HEK293T (cell line): Measurements from ENCODE around the gene UVRAG.

ENCODE experiments used
- CTCF ChIA-PET: fragments of 350-600 bp; formaldehyde crosslinking; extraction: SDS; loops from one replicate; lab custom pipeline; 2021; ENCODE audit warnings: antibody characterized with exemption, inconsistent platforms; lab: Yijun Ruan, JAX
- POLR2A ChIA-PET: fragments of 350-600 bp; formaldehyde crosslinking; extraction: SDS; loops from one replicate; lab custom pipeline; 2020; ENCODE audit warnings: antibody characterized with exemption, inconsistent platforms; lab: Yijun Ruan, JAX
- DNase-seq: peaks from one replicate; pipeline ENCODE4 v3.0.0; 2012; ENCODE audit warnings: mixed read lengths; ENCODE audit errors: extremely low spot score
- ARNT ChIP-seq: fragments of 450-650 bp; IDR thresholded peaks from 2 replicates; pipeline ENCODE4 v1.6.1; 2017; ENCODE audit warnings: mild to moderate bottlenecking
- BHLHE40 ChIP-seq: fragments of 450-650 bp; IDR thresholded peaks from 2 replicates; pipeline ENCODE4 v1.6.1; 2016; ENCODE audit warnings: mild to moderate bottlenecking, moderate library complexity, borderline replicate concordance
- CTBP1 ChIP-seq: fragments of 450-650 bp; IDR thresholded peaks from 2 replicates; pipeline ENCODE4 v1.6.1; 2016; ENCODE audit warnings: borderline replicate concordance
- ELF4 ChIP-seq: fragments of 450-650 bp; IDR thresholded peaks from 2 replicates; pipeline ENCODE4 v1.6.1; 2017; ENCODE audit warnings: antibody characterized with exemption
- FOXA1 ChIP-seq: fragments of 450-650 bp; IDR thresholded peaks from 2 replicates; pipeline ENCODE4 v1.6.1; 2016; ENCODE audit warnings: mild to moderate bottlenecking
- FOXK2 ChIP-seq: fragments of 450-650 bp; IDR thresholded peaks from 2 replicates; pipeline ENCODE4 v1.6.1; 2016; ENCODE audit warnings: mild to moderate bottlenecking
- FOXM1 ChIP-seq: fragments of 450-650 bp; IDR thresholded peaks from 2 replicates; pipeline ENCODE4 v1.6.1; 2017; ENCODE audit warnings: mild to moderate bottlenecking, borderline replicate concordance
- HDGF ChIP-seq: fragments of 450-650 bp; IDR thresholded peaks from 2 replicates; pipeline ENCODE4 v1.6.1; 2017; ENCODE audit warnings: antibody characterized with exemption, borderline replicate concordance
- L3MBTL2 ChIP-seq: fragments of 450-650 bp; conservative IDR thresholded peaks from 2 replicates; pipeline ENCODE4 v1.6.1; 2016; ENCODE audit warnings: mild to moderate bottlenecking
- LEF1 ChIP-seq: fragments of 450-650 bp; IDR thresholded peaks from 2 replicates; pipeline ENCODE4 v1.6.1; 2017; ENCODE audit warnings: mild to moderate bottlenecking, borderline replicate concordance
- NFRKB ChIP-seq: fragments of 450-650 bp; IDR thresholded peaks from 2 replicates; pipeline ENCODE4 v1.6.1; 2016; ENCODE audit warnings: mild to moderate bottlenecking, moderate library complexity
- SP1 ChIP-seq: fragments of 450-650 bp; IDR thresholded peaks from 2 replicates; pipeline ENCODE4 v1.6.1; 2017
- SUZ12 ChIP-seq: fragments of 450-650 bp; IDR thresholded peaks from 2 replicates; pipeline ENCODE4 v1.6.1; 2016; ENCODE audit warnings: mild to moderate bottlenecking
- TARDBP ChIP-seq: fragments of 450-650 bp; IDR thresholded peaks from 2 replicates; pipeline ENCODE4 v1.6.1; 2016
- ZNF384 ChIP-seq: fragments of 450-650 bp; IDR thresholded peaks from 2 replicates; pipeline ENCODE4 v1.6.1; 2016
- TF ChIP-seq, protein P1 (sequence below): fragments of 450-650 bp; IDR thresholded peaks from 2 replicates; pipeline ENCODE4 v1.6.1; 2016

UVRAG gene

DNA sequence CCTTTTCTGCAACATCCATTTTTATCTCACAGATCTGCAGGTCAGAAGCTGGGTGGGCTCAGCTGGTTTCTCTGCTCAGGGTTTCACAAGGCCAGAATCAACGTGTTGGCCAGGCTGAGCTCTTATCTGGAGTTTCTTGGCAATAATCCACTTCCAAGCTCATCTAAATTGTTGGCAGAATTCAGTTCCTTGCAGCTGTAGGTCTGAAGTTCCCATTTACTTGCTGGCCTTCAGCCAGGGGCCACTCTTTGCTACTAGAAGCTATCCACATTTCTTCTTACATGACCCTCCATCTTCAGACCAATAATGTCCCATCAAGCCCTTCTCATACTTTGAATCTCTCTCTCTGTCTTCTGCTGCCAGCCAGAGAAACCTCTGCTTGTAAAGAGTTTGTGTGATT, 287.8 kb downstream of the UVRAG start:
- CTCF ChIA-PET = interaction anchor here (0.6 to 0.7 kb wide), 2 partner anchors 10 to 49 kb away, joined by 3 read pairs; no protein-coding TSS in a partner anchor
- no peak for TF ChIP-seq TARDBP
- no peak for TF ChIP-seq FOXM1
- TF ChIP-seq CTBP1 = no peak
- no peak for TF ChIP-seq LEF1
- no peak for TF ChIP-seq FOXA1
- no peak for TF ChIP-seq ARNT
- TF ChIP-seq ZNF384 = no peak
- no peak for TF ChIP-seq L3MBTL2
- TF ChIP-seq, protein P1, sequence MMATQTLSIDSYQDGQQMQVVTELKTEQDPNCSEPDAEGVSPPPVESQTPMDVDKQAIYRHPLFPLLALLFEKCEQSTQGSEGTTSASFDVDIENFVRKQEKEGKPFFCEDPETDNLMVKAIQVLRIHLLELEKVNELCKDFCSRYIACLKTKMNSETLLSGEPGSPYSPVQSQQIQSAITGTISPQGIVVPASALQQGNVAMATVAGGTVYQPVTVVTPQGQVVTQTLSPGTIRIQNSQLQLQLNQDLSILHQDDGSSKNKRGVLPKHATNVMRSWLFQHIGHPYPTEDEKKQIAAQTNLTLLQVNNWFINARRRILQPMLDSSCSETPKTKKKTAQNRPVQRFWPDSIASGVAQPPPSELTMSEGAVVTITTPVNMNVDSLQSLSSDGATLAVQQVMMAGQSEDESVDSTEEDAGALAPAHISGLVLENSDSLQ = no peak
- TF ChIP-seq HDGF = no peak
- TF ChIP-seq BHLHE40 = no peak
- no peak for TF ChIP-seq SUZ12
- TF ChIP-seq SP1 = no peak
- no peak for TF ChIP-seq FOXK2
- no peak for DNase-seq
- POLR2A ChIA-PET = no interaction called here

DNA sequence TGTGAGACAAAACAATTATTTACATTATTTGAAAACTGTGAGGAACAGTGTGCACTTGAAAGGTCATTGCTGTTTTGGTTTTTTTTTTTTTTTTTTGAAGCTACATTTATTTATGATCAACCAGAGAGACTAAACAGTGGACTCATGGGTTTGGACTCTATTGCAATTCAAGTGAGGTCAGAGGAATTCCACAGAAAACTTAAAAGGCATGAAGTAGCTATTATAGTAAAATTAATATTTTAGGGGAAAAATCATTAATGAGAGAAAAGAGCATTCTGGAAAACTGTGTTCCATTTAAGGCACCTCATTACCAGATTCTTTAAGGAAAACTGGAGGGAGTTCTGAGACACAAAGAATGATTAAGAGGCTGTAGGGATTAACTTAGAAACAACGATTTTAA, 288.4 kb downstream of the UVRAG start:
- CTCF ChIA-PET = interaction anchor here (0.7 kb wide), 1 partner anchor 9 kb away, joined by 3 read pairs; no protein-coding TSS in a partner anchor
- POLR2A ChIA-PET = no interaction called here
- TF ChIP-seq FOXK2 = no peak
- TF ChIP-seq, protein P1 = no peak
- TF ChIP-seq FOXM1 = no peak
- TF ChIP-seq SP1 = no peak
- TF ChIP-seq ZNF384 = no peak
- no peak for TF ChIP-seq SUZ12
- TF ChIP-seq HDGF = no peak
- TF ChIP-seq TARDBP = no peak
- TF ChIP-seq ELF4 = no peak
- TF ChIP-seq ARNT = no peak
- TF ChIP-seq CTBP1 = no peak
- TF ChIP-seq L3MBTL2 = no peak
- no peak for TF ChIP-seq NFRKB
- no peak for TF ChIP-seq LEF1
- TF ChIP-seq BHLHE40 = no peak
- TF ChIP-seq FOXA1 = no peak
- DNase-seq = no peak

DNA sequence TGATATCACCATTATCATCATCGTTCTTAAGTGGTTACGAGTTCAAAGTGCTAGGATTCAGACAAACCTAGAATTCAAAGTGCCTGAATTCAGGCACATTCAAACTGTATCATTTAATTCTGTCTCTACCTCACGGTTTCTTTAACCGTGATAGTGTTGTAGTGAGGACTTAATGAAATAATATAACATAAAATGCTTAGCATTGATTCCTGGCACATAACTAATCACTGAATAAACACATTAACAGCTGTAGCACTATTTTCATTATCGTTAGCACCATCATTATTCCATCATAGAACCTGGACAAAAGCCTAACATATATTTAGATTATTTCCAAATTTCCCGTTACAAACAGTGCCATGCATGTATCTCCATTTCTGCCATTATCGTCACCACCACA, 289.3 kb downstream of the UVRAG start:
- DNase-seq = no peak
- ChIA-PET CTCF (interaction anchor here (0.6 kb wide), 1 partner anchor 26 kb away, joined by 7 read pairs; no protein-coding TSS in a partner anchor), POLR2A (no interaction called here)
- TF ChIP-seq FOXK2 (no peak), ELF4 (no peak), ZNF384 (no peak), TARDBP (no peak), FOXM1 (no peak), SUZ12 (no peak), SP1 (no peak), ARNT (no peak), L3MBTL2 (no peak), LEF1 (no peak), HDGF (no peak), CTBP1 (no peak), NFRKB (no peak), BHLHE40 (no peak), FOXA1 (no peak)
- TF ChIP-seq, protein P1 = no peak

DNA sequence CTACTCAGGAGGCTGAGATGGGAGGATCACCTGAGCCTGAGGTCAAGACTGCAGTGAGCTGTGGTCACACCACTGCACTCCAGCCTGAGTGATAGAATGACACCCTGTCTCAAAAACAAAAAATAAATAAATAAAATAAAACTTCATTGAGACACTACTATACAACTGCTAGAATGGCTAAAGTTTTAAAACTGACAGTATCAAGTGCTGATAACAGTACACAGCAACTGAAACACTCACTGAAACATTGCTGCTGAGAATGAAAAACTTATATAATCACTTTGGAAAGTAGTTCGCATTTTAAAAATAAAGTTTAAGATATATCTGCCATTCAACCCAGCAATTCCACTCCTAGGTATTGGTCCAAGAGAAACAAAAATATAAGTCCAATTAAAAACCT, 290.6 kb downstream of the UVRAG start:
- ChIA-PET POLR2A (no interaction called here), CTCF (no interaction called here)
- DNase-seq = no peak
- TF ChIP-seq BHLHE40 (no peak), SP1 (no peak), ELF4 (no peak), HDGF (no peak), ZNF384 (no peak), LEF1 (no peak), FOXM1 (no peak), TARDBP (no peak)

DNA sequence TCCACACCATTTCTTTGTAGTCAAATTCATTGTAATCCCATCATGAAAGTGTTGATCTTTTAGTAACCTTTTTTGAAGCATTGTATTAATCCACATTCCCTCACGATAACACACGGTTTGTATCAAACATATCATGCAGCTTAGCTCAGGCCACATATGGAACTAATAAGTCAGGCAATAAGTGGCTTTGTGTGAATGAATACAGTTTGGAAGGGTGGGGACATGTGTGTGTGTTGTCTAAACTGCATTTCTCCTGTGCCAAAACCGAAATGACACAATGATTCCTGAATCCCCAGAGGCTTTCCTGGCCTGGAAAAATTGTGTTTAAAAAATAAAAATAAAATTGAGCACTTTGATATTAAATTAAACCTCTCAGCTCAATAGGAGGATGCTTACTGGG, 293.0 kb downstream of the UVRAG start:
- ChIA-PET POLR2A (no interaction called here), CTCF (no interaction called here)
- DNase-seq = no peak
- TF ChIP-seq ARNT = no peak
- no peak for TF ChIP-seq ZNF384
- no peak for TF ChIP-seq L3MBTL2
- TF ChIP-seq SUZ12 = no peak
- TF ChIP-seq LEF1 = no peak
- TF ChIP-seq FOXK2 = no peak
- no peak for TF ChIP-seq ELF4
- TF ChIP-seq NFRKB = no peak
- TF ChIP-seq BHLHE40 = no peak

DNA sequence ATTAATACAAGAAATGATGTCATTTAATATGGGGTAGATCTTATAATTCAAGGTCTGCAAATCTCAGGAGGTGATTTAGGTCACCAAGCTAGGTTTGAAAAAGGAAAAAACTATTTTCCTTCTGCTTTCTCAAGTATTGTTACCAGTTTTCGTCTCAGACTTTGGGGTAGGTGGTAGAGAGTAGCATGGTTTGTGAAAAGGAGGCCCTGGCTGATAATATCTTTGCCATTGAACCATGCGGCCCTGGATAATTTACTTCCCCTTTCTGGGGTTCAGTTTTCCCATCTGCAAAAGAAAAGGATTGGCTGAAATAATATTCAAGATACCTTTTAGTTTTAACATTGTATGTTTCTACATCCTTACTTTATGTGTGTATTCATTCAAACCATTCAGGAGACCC, 299.2 kb downstream of the UVRAG start:
- ChIA-PET POLR2A (no interaction called here), CTCF (no interaction called here)
- no peak for DNase-seq
- TF ChIP-seq BHLHE40 (no peak), SP1 (no peak), FOXK2 (no peak), HDGF (no peak), TARDBP (no peak), ARNT (no peak), CTBP1 (no peak), FOXA1 (no peak), FOXM1 (no peak), SUZ12 (no peak), ELF4 (no peak)
- TF ChIP-seq, protein P1 = no peak
